Transverse colon (tissue), 4 donors: ENCODE data around the gene SIL1. TPM values are rescaled to one million over a fixed set of nuclear protein-coding genes. Genes with fewer than 3 reads are reported as not detected.

Source experiments
- DNase-seq: peaks from one replicate; pipeline ENCODE4 v3.0.0-alpha.2; 2019
- H3K27ac ChIP-seq, 4 donors: fragments of 200-600 bp; sonication (generic); 2 replicates each; pipeline ENCODE4 v1.5.1; 2016 to 2018; ENCODE audit warnings: inconsistent platforms in 4 of 4
- H3K27me3 ChIP-seq: fragments of 200-600 bp; sonication (generic); 2 replicates; pipeline ENCODE4 v1.5.1; 2017; ENCODE audit warnings: inconsistent platforms
- H3K36me3 ChIP-seq, 4 donors: fragments of 200-600 bp; sonication (generic); 2 replicates each; pipeline ENCODE4 v1.5.1; 2017 to 2019; ENCODE audit warnings: inconsistent platforms in 4 of 4
- H3K4me1 ChIP-seq, 4 donors: fragments of 200-600 bp; sonication (generic); 2 replicates each; pipeline ENCODE4 v1.5.1; 2017 to 2020; ENCODE audit warnings: inconsistent platforms in 4 of 4
- H3K4me3 ChIP-seq, 4 donors: fragments of 200-600 bp; sonication (generic); 1 replicate in 1 of 4; 2 replicates in 3 of 4; pipeline versions ENCODE4 v1.5.1 to v1.6.1; 2017 to 2019; ENCODE audit warnings: inconsistent platforms in 4 of 4
- H3K9me3 ChIP-seq, 2 donors: fragments of 200-600 bp; sonication (generic); 2 replicates each; pipeline ENCODE4 v1.5.1; 2017 to 2019; ENCODE audit warnings: inconsistent platforms in 2 of 2
- EP300 ChIP-seq: sonication (generic); formaldehyde crosslinking; IDR thresholded peaks from one replicate; pipeline ENCODE4 v1.6.1; 2017; ENCODE audit warnings: antibody characterized with exemption, low read depth
- POLR2A ChIP-seq: fragments of 450-650 bp; IDR thresholded peaks from one replicate; pipeline ENCODE4 v1.6.1; 2016; ENCODE audit warnings: antibody characterized with exemption, mild to moderate bottlenecking, moderate library complexity
- POLR2AphosphoS5 ChIP-seq, 3 donors: sonication (generic); formaldehyde crosslinking; IDR thresholded peaks; one replicate each; pipeline ENCODE4 v1.6.1; 2016; ENCODE audit warnings: antibody characterized with exemption in 3 of 3
- WGBS, 2 donors: methylation state at CpG; one replicate each; pipeline ENCODE4 v1.1.5; 2018; ENCODE audit warnings: low coverage in 1 of 2; 5-methylcytosine and 5-hydroxymethylcytosine counted together
- in situ Hi-C, 4 donors: fragments of 200-750 bp; cut with MboI; loops; one replicate each; pipeline versions ENCODE4 v1.15.0 to v1.15.1; 2017; ENCODE audit warnings: low sequenced_read_pairs in 3 of 4, low pct_ligation_motif_present in 1 of 4, low pct_unique_long_range_greater_than_20kb in 1 of 4
- intact Hi-C: fragments of 100-400 bp; cut with DNase I; formaldehyde crosslinking; loops from one replicate; pipeline ENCODE4 v1.15.1; 2023; ENCODE audit warnings: low total_unique reads
- total RNA-seq, 4 donors: library from RNA; depleted of rRNA; stranded (reverse); fragments of >200 nt; gene quantifications; one replicate each; pipeline ENCODE4 v1.1.0, GENCODE V29; 2016
- TF ChIP-seq, protein P1 (sequence below), 5 experiments: fragments of 200-600 bp in 3 of 5; fragments of 450-650 bp in 2 of 5; sonication (generic) in 3 of 5; IDR thresholded peaks; 1 replicate in 2 of 5; 2 replicates in 3 of 5; pipeline ENCODE4 v1.5.1; 2016 to 2017; ENCODE audit warnings: antibody characterized with exemption in 5 of 5, inconsistent platforms in 3 of 5, mild to moderate bottlenecking in 2 of 5, moderate library complexity in 1 of 5

Gene SIL1
- total RNA-seq, 4 donors from 2014 or later, result 11.1 to 38.1 (median 29.0) TPM

DNA sequence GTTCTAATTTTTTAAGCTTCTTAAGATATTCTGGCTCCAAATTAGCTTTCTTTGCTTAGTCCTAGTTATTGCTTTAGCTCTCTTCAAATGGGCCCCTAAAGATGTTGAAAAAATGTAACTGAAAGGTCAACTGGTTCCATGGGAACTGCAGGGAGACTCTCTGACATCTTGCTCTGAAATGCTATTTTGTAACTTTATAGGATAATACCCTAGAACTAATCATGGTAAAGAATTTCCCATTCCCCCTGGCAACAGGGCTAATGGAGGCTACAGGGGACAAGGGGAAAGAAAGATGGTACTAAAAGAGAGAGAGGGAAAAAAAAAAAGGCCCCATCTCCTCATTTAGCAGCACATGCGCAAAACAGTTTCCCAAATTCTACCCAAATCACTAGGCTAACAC, 39.4 kb downstream of the SIL1 start:
- 97 to 100% methylated on average over 1 of the region's 1 CpG for WGBS, 2 donors

DNA sequence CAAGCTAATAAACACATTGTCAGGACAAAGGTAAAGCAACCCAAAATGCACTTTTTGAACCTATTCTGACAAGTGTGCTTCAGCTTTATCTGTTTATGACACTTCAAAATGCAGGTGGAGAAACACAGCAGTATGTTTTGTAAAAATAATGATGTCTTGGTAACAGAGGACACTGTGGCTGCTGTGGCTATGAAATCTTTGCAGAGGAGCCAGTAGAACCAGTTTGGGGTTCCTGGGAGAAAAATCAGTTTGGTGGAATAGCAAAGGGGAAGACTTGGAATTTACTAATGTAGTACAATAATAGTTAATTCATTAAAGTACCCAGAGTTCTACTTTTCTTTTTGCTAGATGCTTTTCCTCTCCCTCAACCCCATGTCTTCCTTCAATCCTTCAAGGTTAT, 40.6 kb downstream of the SIL1 start:
- no peaks in the 10 kb centered on the region for H3K9me3 ChIP-seq
- H3K4me1 ChIP-seq, result peaks cover 0 to 8% (median 1%) of the 10 kb centered on the region in 4 donors
- no peak overlapping the region for H3K4me3 ChIP-seq
- H3K27me3 ChIP-seq, result no peaks in the 10 kb centered on the region
- no peak for DNase-seq
- in situ Hi-C loops, result no loop called here
- intact Hi-C loops, result no loop called here
- TF ChIP-seq, protein P1, sequence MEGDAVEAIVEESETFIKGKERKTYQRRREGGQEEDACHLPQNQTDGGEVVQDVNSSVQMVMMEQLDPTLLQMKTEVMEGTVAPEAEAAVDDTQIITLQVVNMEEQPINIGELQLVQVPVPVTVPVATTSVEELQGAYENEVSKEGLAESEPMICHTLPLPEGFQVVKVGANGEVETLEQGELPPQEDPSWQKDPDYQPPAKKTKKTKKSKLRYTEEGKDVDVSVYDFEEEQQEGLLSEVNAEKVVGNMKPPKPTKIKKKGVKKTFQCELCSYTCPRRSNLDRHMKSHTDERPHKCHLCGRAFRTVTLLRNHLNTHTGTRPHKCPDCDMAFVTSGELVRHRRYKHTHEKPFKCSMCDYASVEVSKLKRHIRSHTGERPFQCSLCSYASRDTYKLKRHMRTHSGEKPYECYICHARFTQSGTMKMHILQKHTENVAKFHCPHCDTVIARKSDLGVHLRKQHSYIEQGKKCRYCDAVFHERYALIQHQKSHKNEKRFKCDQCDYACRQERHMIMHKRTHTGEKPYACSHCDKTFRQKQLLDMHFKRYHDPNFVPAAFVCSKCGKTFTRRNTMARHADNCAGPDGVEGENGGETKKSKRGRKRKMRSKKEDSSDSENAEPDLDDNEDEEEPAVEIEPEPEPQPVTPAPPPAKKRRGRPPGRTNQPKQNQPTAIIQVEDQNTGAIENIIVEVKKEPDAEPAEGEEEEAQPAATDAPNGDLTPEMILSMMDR (IDR thresholded peaks at IDR 0.05), result no peak
- TF ChIP-seq POLR2A (no peak), EP300 (no peak), POLR2AphosphoS5 (IDR thresholded peaks at IDR 0.05) (no peak)
- no peaks in the 10 kb centered on the region for H3K36me3 ChIP-seq
- no peak overlapping the region for H3K27ac ChIP-seq

More for the DNA sequence above, 39.4 kb downstream of the SIL1 start:
- H3K36me3 ChIP-seq, result no peaks in the 10 kb centered on the region
- intact Hi-C loops, result no loop called here
- no peaks in the 10 kb centered on the region for H3K9me3 ChIP-seq
- H3K4me3 ChIP-seq, result no peak overlapping the region
- in situ Hi-C loops, result no loop called here
- no peak for TF ChIP-seq EP300
- TF ChIP-seq POLR2A, result no peak
- TF ChIP-seq POLR2AphosphoS5 (IDR thresholded peaks at IDR 0.05), result no peak
- TF ChIP-seq, protein P1 (IDR thresholded peaks at IDR 0.05), result no peak
- H3K4me1 ChIP-seq, result peaks cover 0 to 8% (median 1%) of the 10 kb centered on the region in 4 donors
- H3K27me3 ChIP-seq, result no peaks in the 10 kb centered on the region
- no peak overlapping the region for H3K27ac ChIP-seq
- no peak for DNase-seq

DNA sequence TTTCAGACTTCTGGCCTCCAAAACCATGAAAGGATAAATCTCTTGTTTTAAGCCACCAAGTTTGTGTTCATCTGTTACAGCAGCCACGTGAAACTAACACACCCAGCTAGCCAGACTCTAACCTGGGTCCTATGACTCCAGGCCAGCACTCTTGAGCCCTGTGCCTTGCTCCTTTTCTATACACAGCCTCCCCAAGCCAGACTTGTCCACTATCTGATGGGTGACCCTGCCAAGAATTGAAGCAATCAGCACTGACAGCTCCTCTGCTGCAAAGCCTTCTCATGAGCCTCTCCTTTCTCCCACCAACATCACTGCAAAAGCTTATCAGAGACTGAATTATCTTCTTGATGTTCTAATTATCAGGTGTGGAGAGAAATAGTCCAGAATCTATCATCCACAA, 41.4 kb downstream of the SIL1 start:
- Histone ChIP-seq H3K4me3 (no peak overlapping the region), H3K4me1 (peaks cover 0 to 8% (median 1%) of the 10 kb centered on the region in 4 donors), H3K36me3 (no peaks in the 10 kb centered on the region), H3K27me3 (no peaks in the 10 kb centered on the region), H3K27ac (no peak overlapping the region), H3K9me3 (no peaks in the 10 kb centered on the region)
- intact Hi-C loops, result no loop called here
- TF ChIP-seq POLR2AphosphoS5 (IDR thresholded peaks at IDR 0.05) (no peak), POLR2A (no peak), EP300 (no peak)
- TF ChIP-seq, protein P1 (IDR thresholded peaks at IDR 0.05), result no peak
- WGBS, 2 donors, result 88% methylated on average over 1 of the region's 1 CpG; no CpG with 5 or more reads in 1 of the 2 donors
- in situ Hi-C loops, result no loop called here
- no peak for DNase-seq

DNA sequence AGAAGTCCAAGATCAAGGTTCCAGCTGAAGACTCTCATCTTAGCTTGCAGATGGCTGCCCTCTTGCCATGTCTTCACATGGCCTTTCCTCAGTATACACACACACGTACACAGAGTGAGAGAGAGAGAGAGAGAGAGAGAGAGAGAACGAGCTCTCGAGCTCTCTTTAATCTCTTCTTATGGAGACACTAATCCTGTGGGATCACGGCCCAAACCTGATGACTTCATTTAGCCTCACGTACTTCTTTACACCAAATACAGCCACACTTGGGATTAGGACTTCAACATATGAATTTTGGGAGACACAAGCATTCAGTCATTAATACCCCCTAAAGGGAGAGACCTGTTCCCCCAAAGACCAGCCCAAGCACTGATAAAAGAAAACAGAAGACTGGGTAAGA, 42.8 kb downstream of the SIL1 start:
- no peaks in the 10 kb centered on the region for H3K36me3 ChIP-seq
- no peak overlapping the region for H3K27ac ChIP-seq
- in situ Hi-C loops, result no loop called here
- H3K4me1 ChIP-seq, result peaks cover 0 to 8% (median 3%) of the 10 kb centered on the region in 4 donors
- TF ChIP-seq EP300 (no peak), POLR2A (no peak), POLR2AphosphoS5 (IDR thresholded peaks at IDR 0.05) (no peak)
- TF ChIP-seq, protein P1 (IDR thresholded peaks at IDR 0.05), result no peak
- WGBS, 2 donors, result 79 to 100% methylated on average over 4 to 5 of the region's 5 CpGs
- no peak for DNase-seq
- no peak overlapping the region for H3K4me3 ChIP-seq
- no peaks in the 10 kb centered on the region for H3K27me3 ChIP-seq
- no peaks in the 10 kb centered on the region for H3K9me3 ChIP-seq
- intact Hi-C loops, result no loop called here
